ENCODE measurements around the gene SPOCK1.

The SPOCK1 gene

GRCh38 chr5:137403869-137404268, 95.3 kb downstream of the SPOCK1 start:
- TF ChIP-seq CTCF (IDR thresholded peaks at IDR 0.05): no peak
- Histone ChIP-seq H3K4me3 (ENCODE audit: low read depth in 1 of 2, low read length in 1 of 2) (no peak overlapping the region), H3K4me1 (ENCODE audit: control insufficient read depth in 1 of 2, insufficient read depth in 1 of 2, low read depth in 1 of 2, low read length in 1 of 2) (no peaks in the 10 kb centered on the region), H3K27ac (no peak overlapping the region), H3K27me3 (peaks cover 5% of the 10 kb centered on the region), H3K36me3 (no peaks in the 10 kb centered on the region), H3K9me3 (no peaks in the 10 kb centered on the region)

GRCh38 chr5:137402436-137403187, 96.5 kb downstream of the SPOCK1 start:
- Histone ChIP-seq H3K27ac (no peak overlapping the region), H3K4me3 (ENCODE audit: low read depth in 1 of 2, low read length in 1 of 2) (no peak overlapping the region), H3K27me3 (peaks cover 5% of the 10 kb centered on the region), H3K36me3 (no peaks in the 10 kb centered on the region), H3K4me1 (ENCODE audit: control insufficient read depth in 1 of 2, insufficient read depth in 1 of 2, low read depth in 1 of 2, low read length in 1 of 2) (no peaks in the 10 kb centered on the region), H3K9me3 (no peaks in the 10 kb centered on the region)
- TF ChIP-seq CTCF (IDR thresholded peaks at IDR 0.05): no peak

- H3K27ac ChIP-seq: no peak overlapping the region
- TF ChIP-seq CTCF (IDR thresholded peaks at IDR 0.05): no peak
- no peaks in the 10 kb centered on the region for H3K4me1 ChIP-seq (ENCODE audit: control insufficient read depth in 1 of 2, insufficient read depth in 1 of 2, low read depth in 1 of 2, low read length in 1 of 2)
- no peaks in the 10 kb centered on the region for H3K36me3 ChIP-seq
- peaks cover 5% of the 10 kb centered on the region for H3K27me3 ChIP-seq
- H3K4me3 ChIP-seq (ENCODE audit: low read depth in 1 of 2, low read length in 1 of 2): no peak overlapping the region
- no peaks in the 10 kb centered on the region for H3K9me3 ChIP-seq
Measured at GRCh38 chr5:137401946-137402345, 97.2 kb downstream of the SPOCK1 start.

- H3K4me3 ChIP-seq (ENCODE audit: low read depth in 1 of 2, low read length in 1 of 2): no peak overlapping the region
- TF ChIP-seq CTCF (IDR thresholded peaks at IDR 0.05): no peak
- H3K27me3 ChIP-seq: peaks cover 5% of the 10 kb centered on the region
- H3K9me3 ChIP-seq: no peaks in the 10 kb centered on the region
- H3K36me3 ChIP-seq: no peaks in the 10 kb centered on the region
- H3K27ac ChIP-seq: no peak overlapping the region
- no peaks in the 10 kb centered on the region for H3K4me1 ChIP-seq (ENCODE audit: control insufficient read depth in 1 of 2, insufficient read depth in 1 of 2, low read depth in 1 of 2, low read length in 1 of 2)
Measured at GRCh38 chr5:137400571-137400970, 98.6 kb downstream of the SPOCK1 start.

- no peaks in the 10 kb centered on the region for H3K9me3 ChIP-seq
- H3K27me3 ChIP-seq: peaks cover 5% of the 10 kb centered on the region
- H3K36me3 ChIP-seq: no peaks in the 10 kb centered on the region
- no peaks in the 10 kb centered on the region for H3K4me1 ChIP-seq (ENCODE audit: control insufficient read depth in 1 of 2, insufficient read depth in 1 of 2, low read depth in 1 of 2, low read length in 1 of 2)
- H3K4me3 ChIP-seq (ENCODE audit: low read depth in 1 of 2, low read length in 1 of 2): no peak overlapping the region
- TF ChIP-seq CTCF (IDR thresholded peaks at IDR 0.05): no peak
- no peak overlapping the region for H3K27ac ChIP-seq
Measured at GRCh38 chr5:137399911-137400310, 99.2 kb downstream of the SPOCK1 start.
